ENCODE measurements around the gene ARHGAP12. TPM values are rescaled to one million over a fixed set of nuclear protein-coding genes. Genes with fewer than 3 reads are reported as not detected.

Gene ARHGAP12
- polyA plus RNA-seq, 1 of the 3 experiments (the other 2 are of a cell fraction): 8.6 TPM

DNA sequence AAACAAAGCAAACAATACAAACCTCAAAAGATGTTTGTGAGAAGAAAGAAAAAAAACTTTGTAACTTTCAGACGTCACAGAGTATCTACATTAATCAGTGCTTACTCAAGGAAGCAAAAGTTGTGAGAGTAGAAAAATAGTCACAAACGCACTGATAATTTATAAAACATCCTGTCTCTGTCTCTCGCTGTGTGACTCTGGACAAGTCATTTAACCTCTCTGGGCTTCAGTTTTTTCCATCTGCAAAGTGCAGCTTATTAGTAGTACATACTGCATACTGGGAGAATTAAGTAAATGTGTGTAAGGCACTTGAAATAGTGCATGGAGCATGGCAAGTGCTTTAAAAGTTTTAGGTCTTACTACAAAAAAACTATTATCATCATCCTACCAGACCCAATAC, 3.8 kb downstream of the ARHGAP12 start:
- Histone ChIP-seq H3K27ac (ENCODE audit: low read depth in 2 of 2, low read length in 1 of 2) (no peak overlapping the region), H3F3A (replicated peaks; ENCODE audit: insufficient read depth) (peaks cover 17% of the 10 kb centered on the region), H3K9ac (no peak overlapping the region), H3K9me3 (no peaks in the 10 kb centered on the region), H3K4me2 (no peak overlapping the region), H3K79me2 (ENCODE audit: insufficient read depth) (peaks cover 83% of the 10 kb centered on the region), H3K4me1 (ENCODE audit: control insufficient read depth in 1 of 2, insufficient read depth in 2 of 2, low read depth in 1 of 2, low read length in 1 of 2) (peaks cover 7 to 9% of the 10 kb centered on the region in 2 experiments; a peak in 3 of 4 replicates), H2AFZ (ENCODE audit: low read depth) (no peak overlapping the region), H3K9me2 (no peaks in the 10 kb centered on the region), H3K36me3 (replicated peaks in 1 of 2; ENCODE audit: control insufficient read depth in 1 of 2, insufficient read depth in 2 of 2, low read length in 1 of 2) (peaks cover 0 to 9% of the 10 kb centered on the region in 2 experiments), H4K20me1 (ENCODE audit: insufficient read depth) (peaks cover 76% of the 10 kb centered on the region), H3K4me3 (ENCODE audit: low read depth in 2 of 2, low read length in 1 of 2) (no peak overlapping the region), H3K27me3 (ENCODE audit: insufficient read depth) (no peaks in the 10 kb centered on the region)
- no peak for DNase-seq
- 88% methylated on average over 3 of the region's 3 CpGs for WGBS (ENCODE audit: low lambda C conversion rate)
- TF ChIP-seq TEAD4 (IDR thresholded peaks at IDR 0.05; ENCODE audit: borderline replicate concordance, insufficient read depth): no peak
- TF ChIP-seq CHD2 (IDR thresholded peaks at IDR 0.05; ENCODE audit: low read length, partially characterized antibody): no peak
- TF ChIP-seq, protein P1, sequence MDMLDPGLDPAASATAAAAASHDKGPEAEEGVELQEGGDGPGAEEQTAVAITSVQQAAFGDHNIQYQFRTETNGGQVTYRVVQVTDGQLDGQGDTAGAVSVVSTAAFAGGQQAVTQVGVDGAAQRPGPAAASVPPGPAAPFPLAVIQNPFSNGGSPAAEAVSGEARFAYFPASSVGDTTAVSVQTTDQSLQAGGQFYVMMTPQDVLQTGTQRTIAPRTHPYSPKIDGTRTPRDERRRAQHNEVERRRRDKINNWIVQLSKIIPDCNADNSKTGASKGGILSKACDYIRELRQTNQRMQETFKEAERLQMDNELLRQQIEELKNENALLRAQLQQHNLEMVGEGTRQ (IDR thresholded peaks at IDR 0.05; ENCODE audit: borderline replicate concordance, low read depth, low read length): no peak
- TF ChIP-seq, protein P2, sequence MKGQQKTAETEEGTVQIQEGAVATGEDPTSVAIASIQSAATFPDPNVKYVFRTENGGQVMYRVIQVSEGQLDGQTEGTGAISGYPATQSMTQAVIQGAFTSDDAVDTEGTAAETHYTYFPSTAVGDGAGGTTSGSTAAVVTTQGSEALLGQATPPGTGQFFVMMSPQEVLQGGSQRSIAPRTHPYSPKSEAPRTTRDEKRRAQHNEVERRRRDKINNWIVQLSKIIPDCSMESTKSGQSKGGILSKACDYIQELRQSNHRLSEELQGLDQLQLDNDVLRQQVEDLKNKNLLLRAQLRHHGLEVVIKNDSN (IDR thresholded peaks at IDR 0.05; ENCODE audit: borderline replicate concordance, low read depth): no peak
- TF ChIP-seq CTCF (IDR thresholded peaks at IDR 0.05): no peak
- no peak for TF ChIP-seq RCOR1 (IDR thresholded peaks at IDR 0.05; ENCODE audit: low read length)
- TF ChIP-seq FOSL2 (IDR thresholded peaks at IDR 0.05; ENCODE audit: borderline replicate concordance, low read depth): no peak
- no peak for TF ChIP-seq MXI1 (IDR thresholded peaks at IDR 0.05; ENCODE audit: low read depth, low read length)
- TF ChIP-seq NRF1 (IDR thresholded peaks at IDR 0.05; ENCODE audit: low read depth, low read length): no peak
- TF ChIP-seq NFIC (IDR thresholded peaks at IDR 0.05; ENCODE audit: borderline replicate concordance): no peak
- TF ChIP-seq RFX5 (IDR thresholded peaks at IDR 0.05; ENCODE audit: low read length): no peak
- TF ChIP-seq MEF2A (IDR thresholded peaks at IDR 0.05; ENCODE audit: borderline replicate concordance, low read depth): no peak
- TF ChIP-seq EP300 (IDR thresholded peaks at IDR 0.05; ENCODE audit: borderline replicate concordance in 1 of 2, low read depth in 1 of 2, low read length in 1 of 2): no peak
- TF ChIP-seq, protein P3, sequence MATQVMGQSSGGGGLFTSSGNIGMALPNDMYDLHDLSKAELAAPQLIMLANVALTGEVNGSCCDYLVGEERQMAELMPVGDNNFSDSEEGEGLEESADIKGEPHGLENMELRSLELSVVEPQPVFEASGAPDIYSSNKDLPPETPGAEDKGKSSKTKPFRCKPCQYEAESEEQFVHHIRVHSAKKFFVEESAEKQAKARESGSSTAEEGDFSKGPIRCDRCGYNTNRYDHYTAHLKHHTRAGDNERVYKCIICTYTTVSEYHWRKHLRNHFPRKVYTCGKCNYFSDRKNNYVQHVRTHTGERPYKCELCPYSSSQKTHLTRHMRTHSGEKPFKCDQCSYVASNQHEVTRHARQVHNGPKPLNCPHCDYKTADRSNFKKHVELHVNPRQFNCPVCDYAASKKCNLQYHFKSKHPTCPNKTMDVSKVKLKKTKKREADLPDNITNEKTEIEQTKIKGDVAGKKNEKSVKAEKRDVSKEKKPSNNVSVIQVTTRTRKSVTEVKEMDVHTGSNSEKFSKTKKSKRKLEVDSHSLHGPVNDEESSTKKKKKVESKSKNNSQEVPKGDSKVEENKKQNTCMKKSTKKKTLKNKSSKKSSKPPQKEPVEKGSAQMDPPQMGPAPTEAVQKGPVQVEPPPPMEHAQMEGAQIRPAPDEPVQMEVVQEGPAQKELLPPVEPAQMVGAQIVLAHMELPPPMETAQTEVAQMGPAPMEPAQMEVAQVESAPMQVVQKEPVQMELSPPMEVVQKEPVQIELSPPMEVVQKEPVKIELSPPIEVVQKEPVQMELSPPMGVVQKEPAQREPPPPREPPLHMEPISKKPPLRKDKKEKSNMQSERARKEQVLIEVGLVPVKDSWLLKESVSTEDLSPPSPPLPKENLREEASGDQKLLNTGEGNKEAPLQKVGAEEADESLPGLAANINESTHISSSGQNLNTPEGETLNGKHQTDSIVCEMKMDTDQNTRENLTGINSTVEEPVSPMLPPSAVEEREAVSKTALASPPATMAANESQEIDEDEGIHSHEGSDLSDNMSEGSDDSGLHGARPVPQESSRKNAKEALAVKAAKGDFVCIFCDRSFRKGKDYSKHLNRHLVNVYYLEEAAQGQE (IDR thresholded peaks at IDR 0.05; ENCODE audit: low read depth, low read length): no peak
- ChIA-PET POLR2A (no interaction called here), CTCF (interaction anchor here (5.1 kb wide), 1 partner anchor 12 kb away, joined by 18 read pairs; no protein-coding TSS in a partner anchor)
